Colon (tissue), 2 donors: Measurements from ENCODE around the gene ZNF646.

ENCODE experiments used
- FAIRE-seq: peaks from 2 replicates; lab custom pipeline; 2012; peaks lifted over from hg19 to GRCh38; lab: Jason Lieb, UNC
- donor health status: control.
- donor health status: control.

Gene ZNF646, protein sequence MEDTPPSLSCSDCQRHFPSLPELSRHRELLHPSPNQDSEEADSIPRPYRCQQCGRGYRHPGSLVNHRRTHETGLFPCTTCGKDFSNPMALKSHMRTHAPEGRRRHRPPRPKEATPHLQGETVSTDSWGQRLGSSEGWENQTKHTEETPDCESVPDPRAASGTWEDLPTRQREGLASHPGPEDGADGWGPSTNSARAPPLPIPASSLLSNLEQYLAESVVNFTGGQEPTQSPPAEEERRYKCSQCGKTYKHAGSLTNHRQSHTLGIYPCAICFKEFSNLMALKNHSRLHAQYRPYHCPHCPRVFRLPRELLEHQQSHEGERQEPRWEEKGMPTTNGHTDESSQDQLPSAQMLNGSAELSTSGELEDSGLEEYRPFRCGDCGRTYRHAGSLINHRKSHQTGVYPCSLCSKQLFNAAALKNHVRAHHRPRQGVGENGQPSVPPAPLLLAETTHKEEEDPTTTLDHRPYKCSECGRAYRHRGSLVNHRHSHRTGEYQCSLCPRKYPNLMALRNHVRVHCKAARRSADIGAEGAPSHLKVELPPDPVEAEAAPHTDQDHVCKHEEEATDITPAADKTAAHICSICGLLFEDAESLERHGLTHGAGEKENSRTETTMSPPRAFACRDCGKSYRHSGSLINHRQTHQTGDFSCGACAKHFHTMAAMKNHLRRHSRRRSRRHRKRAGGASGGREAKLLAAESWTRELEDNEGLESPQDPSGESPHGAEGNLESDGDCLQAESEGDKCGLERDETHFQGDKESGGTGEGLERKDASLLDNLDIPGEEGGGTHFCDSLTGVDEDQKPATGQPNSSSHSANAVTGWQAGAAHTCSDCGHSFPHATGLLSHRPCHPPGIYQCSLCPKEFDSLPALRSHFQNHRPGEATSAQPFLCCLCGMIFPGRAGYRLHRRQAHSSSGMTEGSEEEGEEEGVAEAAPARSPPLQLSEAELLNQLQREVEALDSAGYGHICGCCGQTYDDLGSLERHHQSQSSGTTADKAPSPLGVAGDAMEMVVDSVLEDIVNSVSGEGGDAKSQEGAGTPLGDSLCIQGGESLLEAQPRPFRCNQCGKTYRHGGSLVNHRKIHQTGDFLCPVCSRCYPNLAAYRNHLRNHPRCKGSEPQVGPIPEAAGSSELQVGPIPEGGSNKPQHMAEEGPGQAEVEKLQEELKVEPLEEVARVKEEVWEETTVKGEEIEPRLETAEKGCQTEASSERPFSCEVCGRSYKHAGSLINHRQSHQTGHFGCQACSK (N-terminal part only)

GRCh38 chr16:31073970-31074813 lies at the start of gene ZNF646, which contains the start of gene ZNF668:
TSS of gene ZNF646 (plus strand) at chr16:31074422. CDS start at chr16:31076325, 1,903 bp downstream.
TSS of gene ZNF668 (minus strand) at chr16:31074240. CDS start at chr16:31064459, 9,781 bp downstream.
- FAIRE-seq, result peak; percentile 53

GRCh38 chr16:31025339-31025738 lies 48.9 kb upstream of the ZNF646 start:
- FAIRE-seq, result no peak

DNA sequence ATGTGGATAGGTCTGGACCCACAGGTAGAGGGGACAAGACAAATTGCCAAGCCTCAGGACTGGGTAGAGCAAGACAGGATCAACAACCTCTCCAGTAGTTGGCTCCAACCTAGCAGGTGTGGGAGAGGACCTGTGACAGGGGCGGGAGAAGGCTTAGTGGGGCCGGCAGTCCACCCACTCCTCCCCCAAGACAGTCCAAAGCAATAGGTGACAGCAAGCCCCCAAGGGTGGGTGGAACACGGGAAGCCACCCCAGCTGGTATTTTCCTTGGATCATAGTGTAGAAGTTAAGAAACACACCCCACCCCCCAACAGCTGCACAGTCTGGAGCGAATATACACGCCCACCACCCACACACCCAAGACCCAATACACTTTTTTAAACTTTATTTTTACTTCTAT lies 45.0 kb upstream of the ZNF646 start:
- FAIRE-seq, result no peak

GRCh38 chr16:31031276-31031675 lies 42.9 kb upstream of the ZNF646 start:
- no peak for FAIRE-seq

DNA sequence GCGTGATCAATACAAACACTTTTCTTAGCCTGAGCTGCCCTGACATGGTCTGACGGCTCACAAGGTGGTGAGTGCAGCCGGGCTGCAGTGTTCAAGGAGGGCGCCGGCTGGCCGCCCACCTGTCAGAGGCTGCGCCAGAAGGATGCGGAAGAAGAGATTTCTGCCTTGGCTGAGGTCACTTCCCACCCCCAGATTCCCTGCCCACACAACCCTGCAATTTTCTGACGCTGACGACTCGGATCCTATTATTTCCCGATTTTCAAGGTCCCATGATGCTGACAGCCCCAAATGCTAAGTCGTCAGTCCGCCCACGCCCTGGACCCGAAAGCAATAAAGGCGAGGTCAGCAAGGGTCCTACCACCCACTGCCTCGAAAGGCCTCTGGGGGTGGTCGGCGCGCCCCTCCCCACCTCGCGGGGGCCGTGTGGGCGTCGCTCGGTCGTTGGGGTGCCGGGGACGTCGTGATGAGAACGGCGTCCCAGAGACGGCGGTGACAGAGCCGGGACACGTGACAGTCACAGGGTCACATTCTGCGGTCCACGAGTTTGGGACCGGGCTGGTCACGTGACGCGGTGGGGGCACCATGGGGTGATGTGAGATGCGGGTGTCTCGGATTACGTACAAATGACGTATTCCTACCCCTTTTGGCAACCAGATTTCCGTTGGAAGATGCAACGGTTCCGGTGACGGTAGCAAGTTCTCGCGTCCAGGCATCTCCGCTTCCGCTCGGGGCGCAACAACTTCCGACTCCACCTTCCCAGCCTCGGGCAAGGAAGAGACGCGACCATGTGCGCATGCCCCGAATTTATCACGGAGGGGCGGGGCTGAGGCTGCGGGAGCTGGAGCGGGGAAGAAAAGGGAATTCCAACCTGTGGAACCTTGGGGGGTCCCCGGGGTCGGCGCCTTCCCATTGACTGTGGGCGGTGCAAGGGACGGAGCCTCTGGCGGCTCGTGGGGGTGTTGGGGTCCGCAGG lies 41.2 kb upstream of the ZNF646 start, which contains the start of gene STX4:
Gene STX4, plus strand, starts transcription at position 823 of the 973 bp plus-strand sequence. CDS start 248 bp downstream, outside the sequence.
- FAIRE-seq, result no peak

DNA sequence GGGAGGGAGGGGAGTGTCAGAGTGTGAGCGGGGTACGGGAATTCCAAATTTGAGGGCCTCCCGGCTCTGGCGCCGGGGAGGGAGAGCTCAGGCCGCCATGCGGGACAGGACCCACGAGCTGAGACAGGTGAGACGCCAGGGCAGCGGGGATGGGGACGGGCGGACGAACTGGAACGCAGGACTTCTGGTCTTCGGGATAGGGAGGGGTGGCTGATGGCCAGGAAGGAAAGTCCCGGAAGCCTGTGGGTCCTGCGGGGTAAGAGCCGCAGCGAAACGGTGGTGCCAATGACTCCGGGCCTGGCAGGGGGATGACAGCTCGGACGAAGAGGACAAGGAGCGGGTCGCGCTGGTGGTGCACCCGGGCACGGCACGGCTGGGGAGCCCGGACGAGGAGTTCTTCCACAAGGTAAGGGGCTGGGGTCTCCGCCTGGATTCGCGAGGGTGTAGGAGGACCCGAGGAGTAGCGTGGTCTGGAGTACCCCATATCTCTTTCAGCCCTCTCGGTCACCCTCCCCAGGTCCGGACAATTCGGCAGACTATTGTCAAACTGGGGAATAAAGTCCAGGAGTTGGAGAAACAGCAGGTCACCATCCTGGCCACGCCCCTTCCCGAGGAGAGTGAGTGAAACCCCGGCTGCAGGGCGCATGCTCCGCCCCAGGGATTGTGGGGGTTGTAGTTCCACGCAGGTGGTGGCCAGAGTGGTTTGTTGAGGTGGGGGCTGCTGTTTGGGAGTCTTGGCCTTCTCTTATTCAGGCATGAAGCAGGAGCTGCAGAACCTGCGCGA lies 40.3 kb upstream of the ZNF646 start:
- FAIRE-seq, result no peak

- FAIRE-seq, result no peak
Measured at GRCh38 chr16:31036691-31037090, 37.5 kb upstream of the ZNF646 start.

GRCh38 chr16:31038993-31039392 lies 35.2 kb upstream of the ZNF646 start:
- FAIRE-seq, result no peak

GRCh38 chr16:31042866-31043265 lies 31.4 kb upstream of the ZNF646 start:
- FAIRE-seq, result no peak

- FAIRE-seq, result no peak
Measured at GRCh38 chr16:31043352-31043751, 30.9 kb upstream of the ZNF646 start.

DNA sequence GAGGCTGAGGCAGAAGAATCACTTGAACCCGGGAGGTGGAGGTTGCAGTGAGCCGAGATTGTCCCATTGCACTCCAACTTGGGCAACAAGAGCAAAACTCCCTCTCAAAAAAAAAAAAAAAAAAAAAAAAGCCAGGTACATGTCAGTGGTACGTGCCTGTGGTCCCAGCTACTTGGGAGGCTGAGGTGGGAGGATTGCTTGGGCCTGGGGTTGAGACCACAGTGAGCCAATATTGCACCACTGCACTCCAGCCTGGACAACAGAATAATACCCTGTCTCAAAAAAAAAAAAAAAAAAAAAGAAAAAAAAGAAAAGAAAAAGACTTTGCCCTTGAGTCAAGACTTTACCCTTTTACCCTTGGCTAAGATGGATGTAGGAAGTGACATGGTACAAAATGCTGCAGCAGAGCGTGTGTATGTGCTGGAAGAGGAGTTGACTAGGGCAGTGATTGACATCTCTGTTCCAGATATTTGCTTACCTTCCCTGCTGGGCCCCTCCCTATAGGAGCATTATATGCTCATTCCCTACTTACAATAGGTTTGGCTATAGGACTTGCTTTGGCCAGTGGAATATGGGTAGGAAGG lies 30.2 kb upstream of the ZNF646 start:
- FAIRE-seq, result no peak

- FAIRE-seq, result no peak
Measured at GRCh38 chr16:31050280-31051030, 23.8 kb upstream of the ZNF646 start.

- FAIRE-seq, result no peak
Measured at GRCh38 chr16:31052114-31052513, 22.1 kb upstream of the ZNF646 start.

- FAIRE-seq, result no peak
Measured at GRCh38 chr16:31055613-31056012, 18.6 kb upstream of the ZNF646 start.

DNA sequence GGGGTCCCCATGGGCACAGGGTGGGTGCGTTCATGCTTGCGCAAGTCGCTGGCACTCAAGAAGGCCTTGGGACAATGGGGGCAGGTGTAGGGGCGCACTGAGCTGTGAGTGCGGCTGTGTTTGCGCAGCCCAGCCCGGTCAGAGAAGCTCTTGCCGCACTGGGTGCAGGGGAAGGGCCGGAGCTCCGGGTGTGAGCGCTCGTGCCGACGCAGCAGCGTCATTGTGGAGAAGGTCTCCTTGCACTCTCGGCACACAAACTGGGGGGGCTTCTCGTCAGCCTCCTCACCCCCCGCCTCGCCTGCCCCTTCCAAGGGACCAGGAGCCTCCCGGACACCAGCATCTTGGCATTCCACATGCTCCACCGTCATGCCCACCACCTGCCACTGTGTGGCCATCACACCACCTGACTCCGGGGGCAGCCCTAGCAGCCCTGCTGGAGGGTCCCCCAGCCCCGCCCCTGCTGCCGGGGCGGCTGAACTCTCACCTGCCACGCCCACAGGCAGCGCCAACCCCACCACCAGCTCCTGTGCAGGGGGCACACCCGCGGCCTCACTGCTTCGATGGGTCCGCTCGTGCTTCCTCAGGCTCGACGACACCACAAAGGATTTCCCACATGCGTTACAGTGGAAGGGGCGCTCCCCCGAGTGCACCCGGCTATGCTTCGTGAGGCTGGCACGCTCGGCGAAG lies 13.0 kb upstream of the ZNF646 start:
- no peak for FAIRE-seq

DNA sequence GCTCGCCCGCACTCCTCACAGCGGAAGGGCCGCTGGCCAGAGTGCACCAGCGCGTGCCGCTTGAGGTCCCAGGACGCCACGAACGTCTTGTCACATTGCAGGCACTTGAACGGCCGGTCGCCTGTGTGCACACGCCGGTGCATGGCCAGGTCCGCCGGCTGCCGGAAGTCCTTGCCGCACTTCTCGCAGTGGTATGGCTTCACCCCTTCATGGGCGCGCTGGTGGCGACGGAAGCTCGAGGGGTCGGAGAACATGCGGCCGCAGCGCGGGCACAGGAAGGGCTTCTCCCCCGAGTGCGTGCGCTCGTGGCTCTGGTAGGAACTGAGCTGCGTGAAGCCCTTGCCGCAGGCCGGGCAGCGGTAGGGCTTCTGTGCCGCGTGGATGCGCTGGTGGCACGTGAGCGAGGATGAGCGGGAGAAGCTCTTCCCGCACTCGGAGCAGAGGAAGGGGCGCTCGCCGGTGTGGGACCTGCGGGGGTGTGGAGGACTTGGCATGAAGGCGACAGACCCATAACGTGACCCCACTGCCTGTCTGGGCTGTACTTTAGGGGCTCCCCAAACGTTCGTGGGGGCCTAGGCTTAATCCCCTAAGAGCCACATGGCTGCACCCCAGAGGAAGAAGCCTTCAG lies 12.3 kb upstream of the ZNF646 start:
- FAIRE-seq, result no peak

- FAIRE-seq, result no peak
Measured at GRCh38 chr16:31063495-31063842, 10.8 kb upstream of the ZNF646 start.
